Measurements from ENCODE around the gene CUX1.
"Not testable (repeated sequence)": the region's sequence is repeated elsewhere in the genome, so short reads cannot be mapped to it uniquely, and the experiment has no call there.

Gene CUX1

GRCh38 chr7:102049765-102050164 is 232.3 kb downstream of the CUX1 start:
- Mint-ChIP-seq H3K4me1 (ENCODE audit: low read depth) (peaks cover 4% of the 10 kb centered on the region), H3K4me3 (no peak overlapping the region), H3K27ac (no peak overlapping the region), H3K27me3 (no peaks in the 10 kb centered on the region), H3K9me3 (no peaks in the 10 kb centered on the region), H3K36me3 (ENCODE audit: low read depth) (peaks cover 37% of the 10 kb centered on the region)
- no peak for DNase-seq

- Mint-ChIP-seq H3K9me3 (peaks cover 2% of the 10 kb centered on the region), H3K4me1 (ENCODE audit: low read depth) (peaks cover 4% of the 10 kb centered on the region), H3K27ac (no peak overlapping the region), H3K27me3 (no peaks in the 10 kb centered on the region), H3K4me3 (no peak overlapping the region), H3K36me3 (ENCODE audit: low read depth) (peaks cover 37% of the 10 kb centered on the region)
- no peak for DNase-seq
These were observed 233.5 kb downstream of the CUX1 start for GRCh38 chr7:102050864-102051460.

DNA sequence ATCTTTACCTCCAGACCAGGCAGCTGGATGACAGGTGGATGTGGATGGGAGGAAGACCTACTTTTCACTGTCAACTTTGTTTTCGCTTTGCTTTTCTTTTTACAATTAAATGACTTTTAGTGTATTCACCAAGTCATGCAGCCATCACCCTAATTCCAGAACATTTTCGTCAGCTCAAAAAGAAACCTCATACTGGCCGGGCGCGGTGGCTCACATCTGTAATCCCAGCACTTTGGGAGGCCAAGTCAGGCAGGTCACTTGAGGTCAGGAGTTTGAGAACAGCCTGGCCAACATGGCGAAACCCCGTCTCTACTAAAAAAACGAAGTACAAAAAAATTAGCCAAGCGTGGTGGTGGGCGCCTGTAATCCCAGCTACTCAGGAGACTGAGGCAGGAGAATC is 234.3 kb downstream of the CUX1 start:
- peaks cover 37% of the 10 kb centered on the region for H3K36me3 Mint-ChIP-seq (ENCODE audit: low read depth)
- H3K27ac Mint-ChIP-seq; H3K27me3 Mint-ChIP-seq; H3K4me3 Mint-ChIP-seq; H3K9me3 Mint-ChIP-seq; H3K4me1 Mint-ChIP-seq (ENCODE audit: low read depth); DNase-seq: not testable (repeated sequence)

DNA sequence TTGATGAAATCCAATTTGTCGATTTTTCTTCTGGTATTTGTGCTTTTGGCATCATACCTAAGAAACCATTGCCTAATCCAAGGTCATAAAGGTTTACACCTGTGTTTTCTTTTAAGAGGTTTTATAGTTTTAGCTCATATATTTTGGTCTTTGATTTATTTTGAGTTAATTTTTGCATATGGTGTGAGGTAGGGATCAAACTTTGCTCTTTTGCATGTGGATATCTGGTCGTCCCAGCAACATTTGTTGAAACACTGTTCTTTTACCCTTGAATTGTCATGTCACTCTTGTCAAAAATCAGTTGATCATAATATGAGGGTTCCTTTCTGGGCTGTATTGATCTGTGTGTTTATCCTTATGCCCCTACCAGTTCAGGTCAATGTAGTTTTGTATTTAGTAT is 236.7 kb downstream of the CUX1 start:
- DNase-seq = no peak
- peaks cover 4% of the 10 kb centered on the region for H3K4me1 Mint-ChIP-seq (ENCODE audit: low read depth)

DNA sequence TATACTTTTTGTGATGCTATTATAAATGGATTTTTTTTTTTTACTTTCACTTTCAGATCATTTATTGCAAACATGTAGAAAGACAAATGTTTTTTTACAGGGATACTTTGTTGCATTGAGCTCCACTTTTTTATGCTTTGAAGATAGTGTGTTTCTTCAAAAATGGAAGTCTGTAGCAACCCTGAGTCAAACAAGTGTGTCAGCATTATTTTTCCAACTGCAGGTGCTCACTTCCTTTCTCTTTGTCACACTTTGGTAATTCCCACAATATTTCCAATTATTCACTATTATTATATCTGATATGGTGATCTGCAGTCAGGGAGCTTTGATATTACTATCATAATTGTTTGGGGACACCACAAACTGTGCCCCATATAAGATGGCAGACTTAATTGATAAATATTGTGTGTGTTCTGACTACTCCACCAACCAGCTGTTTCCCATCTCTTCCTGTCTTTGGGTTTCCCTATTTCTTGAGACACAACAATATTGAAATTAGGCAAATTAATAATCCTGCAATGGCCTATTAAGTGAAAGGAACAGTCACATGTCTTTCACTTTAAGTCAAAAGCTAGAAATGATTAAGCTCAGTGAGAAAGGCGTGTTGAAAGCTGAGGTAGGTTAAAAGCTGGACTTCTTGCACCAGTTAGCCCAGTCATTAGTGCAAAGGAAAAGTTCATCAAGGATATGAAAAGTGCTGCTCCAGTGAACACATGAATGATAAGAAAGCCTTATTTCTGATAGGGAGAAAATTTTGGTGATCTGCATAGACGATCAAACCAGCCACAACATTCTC is 238.0 kb downstream of the CUX1 start:
- H3K27ac Mint-ChIP-seq = no peak overlapping the region
- no peaks in the 10 kb centered on the region for H3K27me3 Mint-ChIP-seq
- peaks cover 31% of the 10 kb centered on the region for H3K36me3 Mint-ChIP-seq (ENCODE audit: low read depth)
- peaks cover 2% of the 10 kb centered on the region for H3K9me3 Mint-ChIP-seq
- peaks cover 4% of the 10 kb centered on the region for H3K4me1 Mint-ChIP-seq (ENCODE audit: low read depth)
- no peak for DNase-seq
- no peak overlapping the region for H3K4me3 Mint-ChIP-seq

More for the DNA sequence above, 236.7 kb downstream of the CUX1 start:
- H3K4me3 Mint-ChIP-seq = no peak overlapping the region
- H3K9me3 Mint-ChIP-seq = peaks cover 2% of the 10 kb centered on the region
- H3K36me3 Mint-ChIP-seq (ENCODE audit: low read depth) = peaks cover 34% of the 10 kb centered on the region
- no peak overlapping the region for H3K27ac Mint-ChIP-seq
- H3K27me3 Mint-ChIP-seq = no peaks in the 10 kb centered on the region

DNA sequence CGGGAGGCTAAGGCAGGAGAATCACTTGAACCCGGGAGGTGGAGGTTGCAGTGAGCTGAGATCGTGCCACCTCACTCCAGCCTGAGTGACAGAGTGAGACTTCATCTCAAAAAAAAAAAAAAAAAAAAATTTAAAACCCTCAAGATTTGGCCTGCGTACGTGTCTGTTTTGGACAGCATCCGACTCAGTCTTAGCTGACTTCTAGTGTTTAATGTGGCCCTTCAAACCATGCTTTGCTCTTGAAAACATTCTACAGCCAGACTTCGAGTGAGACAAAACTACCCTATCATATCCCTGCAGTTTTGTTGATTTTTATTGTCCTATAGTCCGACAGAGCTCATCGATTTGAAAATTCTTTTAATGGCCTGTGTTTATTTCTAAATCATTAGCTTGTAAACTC is 242.1 kb downstream of the CUX1 start:
- peaks cover 5% of the 10 kb centered on the region for H3K36me3 Mint-ChIP-seq (ENCODE audit: low read depth)
- no peak overlapping the region for H3K4me3 Mint-ChIP-seq
- H3K4me1 Mint-ChIP-seq (ENCODE audit: low read depth) = peaks cover 10% of the 10 kb centered on the region
- DNase-seq = no peak
- no peaks in the 10 kb centered on the region for H3K27me3 Mint-ChIP-seq
- no peak overlapping the region for H3K27ac Mint-ChIP-seq
- peaks cover 2% of the 10 kb centered on the region for H3K9me3 Mint-ChIP-seq

DNA sequence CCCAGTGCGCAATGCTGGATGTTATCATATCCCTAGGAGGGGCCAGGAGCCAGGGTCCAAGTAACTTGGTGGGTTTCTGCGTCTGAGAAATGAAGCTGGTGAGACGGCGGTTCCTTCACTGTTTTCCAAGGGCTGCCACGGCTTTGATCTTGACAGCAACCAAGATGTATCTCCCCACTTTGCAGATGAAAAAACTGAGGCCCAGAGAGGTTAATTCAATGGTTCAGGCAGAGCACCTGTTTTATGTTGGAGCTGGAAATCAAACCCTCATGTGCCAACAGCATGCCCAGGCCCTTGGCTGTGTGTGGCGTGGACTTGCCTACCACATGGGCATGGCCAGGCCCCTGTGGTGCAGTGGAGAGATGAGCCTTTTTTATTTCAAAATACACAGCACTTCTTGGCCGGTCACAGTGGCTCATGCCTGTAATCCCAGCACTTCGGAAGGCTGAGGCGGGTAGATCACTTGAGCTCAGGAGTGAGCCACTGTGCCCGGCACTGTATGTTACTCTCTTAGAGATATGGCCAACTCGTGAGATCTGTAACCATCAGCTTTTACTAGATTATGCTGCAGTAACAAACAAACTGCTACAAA is 244.0 kb downstream of the CUX1 start:
- no peak overlapping the region for H3K27ac Mint-ChIP-seq
- no peaks in the 10 kb centered on the region for H3K27me3 Mint-ChIP-seq
- H3K4me1 Mint-ChIP-seq (ENCODE audit: low read depth) = peaks cover 7% of the 10 kb centered on the region
- H3K36me3 Mint-ChIP-seq (ENCODE audit: low read depth) = peaks cover 8% of the 10 kb centered on the region
- H3K9me3 Mint-ChIP-seq = no peaks in the 10 kb centered on the region
- H3K4me3 Mint-ChIP-seq = no peak overlapping the region
- no peak for DNase-seq

- no peaks in the 10 kb centered on the region for H3K9me3 Mint-ChIP-seq
- DNase-seq = no peak
- H3K4me3 Mint-ChIP-seq = no peak overlapping the region
- H3K4me1 Mint-ChIP-seq (ENCODE audit: low read depth) = peaks cover 7% of the 10 kb centered on the region
- no peaks in the 10 kb centered on the region for H3K27me3 Mint-ChIP-seq
- no peak overlapping the region for H3K27ac Mint-ChIP-seq
- H3K36me3 Mint-ChIP-seq (ENCODE audit: low read depth) = peaks cover 12% of the 10 kb centered on the region
These were observed 244.6 kb downstream of the CUX1 start for GRCh38 chr7:102061981-102062390.

- no peak for DNase-seq
- H3K36me3 Mint-ChIP-seq (ENCODE audit: low read depth) = peaks cover 11% of the 10 kb centered on the region
- H3K4me1 Mint-ChIP-seq (ENCODE audit: low read depth) = peaks cover 7% of the 10 kb centered on the region
These were observed 246.3 kb downstream of the CUX1 start for GRCh38 chr7:102063690-102064180.

DNA sequence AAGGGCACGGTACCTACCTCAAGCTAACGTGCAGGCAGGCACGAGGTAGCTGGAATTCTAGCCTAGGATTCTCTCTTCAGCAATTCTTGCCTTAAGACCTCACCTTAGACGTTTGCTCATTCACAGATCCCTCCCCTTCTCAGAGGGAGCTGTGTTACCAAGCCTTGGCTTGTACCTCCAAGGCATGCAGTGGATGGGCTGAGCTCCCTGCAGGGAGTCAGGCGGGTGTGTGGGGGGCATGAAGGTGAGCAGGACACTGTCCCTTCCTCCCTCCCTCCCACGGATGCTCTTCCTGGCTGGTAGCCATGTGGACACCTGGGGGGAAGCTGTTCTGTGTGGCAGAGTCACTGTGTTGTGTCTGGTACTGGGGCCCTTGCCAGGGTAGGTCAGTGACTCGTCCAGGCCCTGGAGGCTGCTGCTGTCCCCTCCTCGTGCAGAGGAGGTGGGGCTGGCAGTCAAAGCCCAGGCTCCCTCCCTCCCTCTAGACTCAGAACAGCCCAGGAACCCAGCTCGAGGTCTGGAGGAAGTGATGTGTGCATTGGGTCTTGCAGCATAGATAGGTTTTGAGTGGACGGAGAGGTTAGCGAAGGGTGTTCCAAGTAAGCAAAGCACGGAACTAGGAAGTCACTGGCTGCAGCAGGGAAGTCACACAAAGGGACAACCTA is 247.1 kb downstream of the CUX1 start:
- peaks cover 7% of the 10 kb centered on the region for H3K4me1 Mint-ChIP-seq (ENCODE audit: low read depth)
- H3K4me3 Mint-ChIP-seq = no peak overlapping the region
- peaks cover 18% of the 10 kb centered on the region for H3K36me3 Mint-ChIP-seq (ENCODE audit: low read depth)
- H3K9me3 Mint-ChIP-seq = no peaks in the 10 kb centered on the region
- no peaks in the 10 kb centered on the region for H3K27me3 Mint-ChIP-seq
- DNase-seq = no peak
- H3K27ac Mint-ChIP-seq = no peak overlapping the region

More at GRCh38 chr7:102063690-102064180, 246.3 kb downstream of the CUX1 start:
- Mint-ChIP-seq H3K4me3 (no peak overlapping the region), H3K9me3 (no peaks in the 10 kb centered on the region), H3K27ac (no peak overlapping the region), H3K27me3 (no peaks in the 10 kb centered on the region)

- peaks cover 24% of the 10 kb centered on the region for H3K36me3 Mint-ChIP-seq (ENCODE audit: low read depth)
- no peak overlapping the region for H3K27ac Mint-ChIP-seq
- no peak overlapping the region for H3K4me3 Mint-ChIP-seq
- peaks cover 7% of the 10 kb centered on the region for H3K4me1 Mint-ChIP-seq (ENCODE audit: low read depth)
- DNase-seq = no peak
- H3K9me3 Mint-ChIP-seq = no peaks in the 10 kb centered on the region
- H3K27me3 Mint-ChIP-seq = no peaks in the 10 kb centered on the region
These were observed 247.8 kb downstream of the CUX1 start for GRCh38 chr7:102065226-102065625.

DNA sequence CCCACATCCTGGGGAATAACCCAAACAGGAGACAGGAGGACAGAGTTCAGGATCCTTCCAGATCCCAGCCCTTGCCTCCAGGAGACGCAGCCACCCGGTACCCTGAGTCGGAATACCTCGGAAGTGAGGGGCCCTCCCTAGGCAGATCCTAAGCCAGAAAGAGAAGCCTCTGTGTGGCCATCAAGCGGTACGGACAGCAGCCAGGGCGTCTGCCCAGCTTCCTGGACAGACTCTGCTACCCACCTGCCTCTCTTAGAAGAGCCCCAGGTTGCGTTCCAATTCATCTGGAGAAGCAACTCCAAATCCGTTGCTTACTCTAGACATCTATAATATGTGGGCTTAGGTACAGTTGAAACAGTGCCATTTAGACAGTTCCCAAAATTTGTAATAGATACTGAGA is 249.1 kb downstream of the CUX1 start:
- H3K27me3 Mint-ChIP-seq = no peaks in the 10 kb centered on the region
- H3K4me1 Mint-ChIP-seq (ENCODE audit: low read depth) = peaks cover 7% of the 10 kb centered on the region
- no peak for DNase-seq
- no peak overlapping the region for H3K4me3 Mint-ChIP-seq
- peaks cover 35% of the 10 kb centered on the region for H3K36me3 Mint-ChIP-seq (ENCODE audit: low read depth)
- peaks cover 1% of the 10 kb centered on the region for H3K9me3 Mint-ChIP-seq
- no peak overlapping the region for H3K27ac Mint-ChIP-seq

DNA sequence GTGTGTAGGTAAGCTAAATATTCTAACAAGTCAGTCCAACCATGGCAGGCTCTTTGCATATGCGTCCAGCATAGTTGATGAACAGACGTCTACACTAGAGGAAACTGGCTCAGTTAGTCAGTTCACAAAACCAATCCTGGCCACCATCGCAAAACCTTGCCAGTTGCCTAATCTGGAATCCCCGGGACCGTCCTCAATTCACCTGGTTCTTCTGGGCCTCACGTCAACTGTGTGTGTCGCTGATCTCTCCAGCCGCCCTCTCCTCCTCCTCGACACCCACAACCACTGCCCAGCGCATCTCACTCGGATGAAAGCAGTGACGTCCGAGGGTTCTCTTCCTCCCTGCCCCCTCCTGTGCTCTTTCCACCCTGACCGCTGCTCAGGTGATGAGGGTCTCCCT is 251.4 kb downstream of the CUX1 start:
- Mint-ChIP-seq H3K9me3 (peaks cover 6% of the 10 kb centered on the region), H3K27ac (no peak overlapping the region), H3K4me1 (ENCODE audit: low read depth) (peaks cover 1% of the 10 kb centered on the region), H3K36me3 (ENCODE audit: low read depth) (peaks cover 56% of the 10 kb centered on the region), H3K27me3 (no peaks in the 10 kb centered on the region), H3K4me3 (no peak overlapping the region)
- no peak for DNase-seq

DNA sequence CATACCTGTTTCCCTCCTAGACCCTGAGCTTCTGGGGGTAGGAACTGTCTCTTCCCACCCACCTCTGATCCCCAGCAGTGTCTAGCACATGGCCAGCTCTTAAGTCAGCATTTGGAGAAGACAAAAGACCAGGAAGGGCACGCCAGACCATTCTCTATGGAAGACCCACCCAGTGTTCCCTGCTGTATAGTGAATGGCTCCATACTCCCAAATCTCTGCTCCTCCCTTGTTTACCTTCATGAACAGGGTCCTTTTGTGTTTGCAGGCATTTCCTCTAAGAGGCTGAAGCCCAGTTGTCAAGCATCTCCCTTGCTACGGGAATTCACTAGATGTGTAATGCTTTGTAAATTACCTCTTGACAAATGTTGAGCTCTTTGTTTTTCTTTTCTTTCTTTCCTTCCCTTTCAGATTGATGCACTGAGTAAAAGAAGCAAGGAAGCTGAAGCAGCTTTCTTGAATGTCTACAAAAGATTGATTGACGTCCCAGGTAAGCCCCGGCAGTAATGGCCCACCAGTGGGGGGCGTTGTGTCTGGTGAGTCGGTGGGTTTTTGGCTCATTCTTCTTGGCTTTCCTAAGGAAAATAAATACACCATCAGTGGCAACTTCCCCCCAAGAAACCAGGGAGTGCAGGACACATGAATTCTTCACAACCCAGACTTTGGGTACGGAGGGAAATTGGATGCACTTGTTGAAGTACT is 252.7 kb downstream of the CUX1 start:
- no peak for DNase-seq
- H3K4me3 Mint-ChIP-seq = no peak overlapping the region
- H3K36me3 Mint-ChIP-seq (ENCODE audit: low read depth) = peaks cover 62% of the 10 kb centered on the region
- H3K27ac Mint-ChIP-seq = no peak overlapping the region
- no peaks in the 10 kb centered on the region for H3K27me3 Mint-ChIP-seq
- H3K4me1 Mint-ChIP-seq (ENCODE audit: low read depth) = no peaks in the 10 kb centered on the region
- H3K9me3 Mint-ChIP-seq = peaks cover 6% of the 10 kb centered on the region
